Mesangial cell (primary cell): ENCODE results near the gene THAP6. TPM values are rescaled to one million over a fixed set of nuclear protein-coding genes. Genes with fewer than 3 reads are reported as not detected.

Experiments
- total RNA-seq: library from RNA; depleted of rRNA; stranded (reverse); fragments of >200 nt; gene quantifications from 2 replicates; pipeline ENCODE4 v1.2.3, GENCODE V29; 2015

The THAP6 gene, protein sequence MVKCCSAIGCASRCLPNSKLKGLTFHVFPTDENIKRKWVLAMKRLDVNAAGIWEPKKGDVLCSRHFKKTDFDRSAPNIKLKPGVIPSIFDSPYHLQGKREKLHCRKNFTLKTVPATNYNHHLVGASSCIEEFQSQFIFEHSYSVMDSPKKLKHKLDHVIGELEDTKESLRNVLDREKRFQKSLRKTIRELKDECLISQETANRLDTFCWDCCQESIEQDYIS
- 4.2 and 5.1 TPM in 2 replicates for total RNA-seq

GRCh38 chr4:75514131-75514948, at the start of gene THAP6, which contains the start of gene RCHY1:
Gene THAP6, plus strand, starts transcription at chr4:75514473. Its CDS starts 980 bp downstream, at chr4:75515453.
Gene RCHY1, minus strand, starts transcription at chr4:75514403. Its CDS starts 117 bp downstream, at chr4:75514286.

GRCh38 chr4:75555294-75556164, 41.3 kb downstream of the THAP6 start, which contains the start of gene ODAPH:
Gene ODAPH, plus strand, starts transcription at chr4:75556066. Its CDS starts 17 bp downstream, at chr4:75556083.

Other genes with a start within 250 kb of the THAP6 start
- 12.7 and 19.6 TPM in 2 replicates for gene RCHY1, start 70 bp upstream of the THAP6 start, total RNA-seq
- 0.38 and 2.1 TPM in 2 replicates for gene ODAPH, start 41.6 kb downstream of the THAP6 start, total RNA-seq
- gene CDKL2, start 116.1 kb downstream of the THAP6 start, total RNA-seq, result 1.5 and 2.7 TPM in 2 replicates
- 71.0 and 73.0 TPM in 2 replicates for gene G3BP2, start 158.9 kb downstream of the THAP6 start, total RNA-seq
- 27.0 and 32.6 TPM in 2 replicates for gene USO1, start 210.1 kb downstream of the THAP6 start, total RNA-seq